Thoracic aorta (tissue), 2 donors: ENCODE measurements around the gene BHLHE40. TPM values are rescaled to one million over a fixed set of nuclear protein-coding genes. Genes with fewer than 3 reads are reported as not detected.

Experiments used
- ATAC-seq: fragments of 150-250 bp; one replicate; pipeline ENCODE4 v1.8.0; 2017; ENCODE audit warnings: low read depth; ENCODE audit not compliant: insufficient number of reproducible peaks, low FRiP score
- DNase-seq: peaks from one replicate; pipeline ENCODE4 v3.0.0-alpha.2; 2020; ENCODE audit warnings: low spot score
- H3K27ac ChIP-seq, 2 donors: fragments of 200-600 bp; sonication (generic); 1 replicate in 1 of 2; 2 replicates in 1 of 2; pipeline ENCODE4 v1.5.1; 2016; ENCODE audit warnings: mild to moderate bottlenecking in 2 of 2, moderate library complexity in 2 of 2
- H3K27me3 ChIP-seq: fragments of 200-600 bp; sonication (generic); replicated peaks from 2 replicates; pipeline ENCODE4 v1.6.0; 2016; ENCODE audit warnings: mild to moderate bottlenecking; ENCODE audit not compliant: insufficient read depth
- H3K36me3 ChIP-seq: fragments of 200-600 bp; sonication (generic); one replicate; pipeline ENCODE4 v1.5.1; 2016
- H3K4me1 ChIP-seq, 2 donors: fragments of 200-600 bp; sonication (generic); 1 replicate in 1 of 2; 2 replicates in 1 of 2; pipeline versions ENCODE4 v1.5.1 to v1.6.0; 2016; ENCODE audit warnings: low read depth in 2 of 2, mild to moderate bottlenecking in 1 of 2; ENCODE audit not compliant: control insufficient read depth in 1 of 2
- H3K4me3 ChIP-seq: fragments of 200-600 bp; sonication (generic); 2 replicates; pipeline ENCODE4 v1.5.1; 2016; ENCODE audit warnings: mild to moderate bottlenecking
- H3K9me3 ChIP-seq: fragments of 200-600 bp; sonication (generic); 2 replicates; pipeline ENCODE4 v1.5.1; 2016
- CTCF ChIP-seq: fragments of 200-600 bp; sonication (generic); IDR thresholded peaks from one replicate; pipeline ENCODE4 v1.5.1; 2019; ENCODE audit warnings: antibody characterized with exemption
- total RNA-seq, 2 donors: library from RNA; depleted of rRNA; stranded (reverse); fragments of >200 nt; gene quantifications; one replicate each; pipeline versions ENCODE4 v1.1.0 to v1.2.3, GENCODE V29; 2016

BHLHE40 gene
- total RNA-seq, 2 donors from 2014 or later, result 47.2 to 109 TPM

- TF ChIP-seq CTCF, result no peak
- ATAC-seq (no peak), DNase-seq (no peak)
- Histone ChIP-seq H3K27ac (no peak overlapping the region), H3K27me3 (no peaks in the 10 kb centered on the region), H3K9me3 (no peaks in the 10 kb centered on the region), H3K4me1 (no peaks in the 10 kb centered on the region), H3K4me3 (no peak overlapping the region), H3K36me3 (no peaks in the 10 kb centered on the region)
These were observed 40.8 kb upstream of the BHLHE40 start for GRCh38 chr3:4938281-4938982.

- ATAC-seq (no peak), DNase-seq (no peak)
- Histone ChIP-seq H3K36me3 (no peaks in the 10 kb centered on the region), H3K27ac (no peak overlapping the region), H3K4me3 (no peak overlapping the region), H3K9me3 (no peaks in the 10 kb centered on the region), H3K27me3 (no peaks in the 10 kb centered on the region), H3K4me1 (no peaks in the 10 kb centered on the region)
- no peak for TF ChIP-seq CTCF
These were observed 40.0 kb upstream of the BHLHE40 start for GRCh38 chr3:4939276-4939675.

GRCh38 chr3:4940985-4941384 lies 38.3 kb upstream of the BHLHE40 start:
- no peak overlapping the region for H3K4me3 ChIP-seq
- no peaks in the 10 kb centered on the region for H3K27me3 ChIP-seq
- no peak overlapping the region for H3K27ac ChIP-seq
- ATAC-seq, result no peak
- H3K4me1 ChIP-seq, result no peaks in the 10 kb centered on the region
- H3K36me3 ChIP-seq, result no peaks in the 10 kb centered on the region
- TF ChIP-seq CTCF, result no peak
- H3K9me3 ChIP-seq, result no peaks in the 10 kb centered on the region
- no peak for DNase-seq

GRCh38 chr3:4943549-4943948 lies 35.7 kb upstream of the BHLHE40 start:
- H3K4me1 ChIP-seq, result no peaks in the 10 kb centered on the region
- TF ChIP-seq CTCF, result peak; percentile 28
- no peak for ATAC-seq
- H3K27me3 ChIP-seq, result no peaks in the 10 kb centered on the region
- no peaks in the 10 kb centered on the region for H3K9me3 ChIP-seq
- no peak overlapping the region for H3K27ac ChIP-seq
- H3K4me3 ChIP-seq, result no peak overlapping the region
- H3K36me3 ChIP-seq, result no peaks in the 10 kb centered on the region
- DNase-seq, result no peak

GRCh38 chr3:4945324-4945723 lies 33.9 kb upstream of the BHLHE40 start:
- no peak for TF ChIP-seq CTCF
- Histone ChIP-seq H3K27me3 (no peaks in the 10 kb centered on the region), H3K4me1 (peaks cover 2 to 18% of the 10 kb centered on the region in 2 donors), H3K36me3 (no peaks in the 10 kb centered on the region), H3K27ac (no peak overlapping the region), H3K9me3 (no peaks in the 10 kb centered on the region), H3K4me3 (no peak overlapping the region)
- no peak for DNase-seq
- ATAC-seq, result no peak
